Hematopoietic multipotent progenitor cell treated with erythropoietin and hydrocortisone succinate and interleukin-3 and kit ligand, for 6 days (in vitro differentiated cells): ENCODE results near the gene FANCL.
A peak's percentile ranks its signal among the peaks of the same experiment; 100 is the strongest.
"Not testable (repeated sequence)": the region's sequence is repeated elsewhere in the genome, so short reads cannot be mapped to it uniquely, and the experiment has no call there.

Experiments used
- DNase-seq: peaks from one replicate; pipeline ENCODE4 v3.0.0-alpha.2; 2015

The FANCL gene

GRCh38 chr2:58138396-58139030 is 102.6 kb downstream of the FANCL start:
- DNase-seq: no peak

DNA sequence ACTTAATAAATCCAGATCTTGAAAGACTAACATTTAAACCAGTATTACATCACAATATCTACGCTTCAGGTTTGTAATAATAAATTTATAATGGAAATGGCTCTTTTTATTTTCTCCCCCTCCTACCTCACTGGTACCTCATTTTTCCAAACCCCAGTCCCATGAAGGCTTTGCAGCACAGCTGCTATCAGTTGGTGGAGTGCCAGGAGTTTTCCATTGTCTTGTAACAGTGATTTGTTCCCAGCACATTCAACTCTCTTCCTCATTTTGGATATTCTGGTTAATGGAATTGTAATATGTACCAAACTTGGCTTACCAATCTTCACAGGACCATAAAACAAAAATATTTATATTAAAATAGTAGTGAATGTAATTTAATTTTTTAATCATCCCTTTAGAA is 103.3 kb downstream of the FANCL start:
- no peak for DNase-seq

- peak; percentile 33 for DNase-seq
Measured at GRCh38 chr2:58137221-58137620, 103.9 kb downstream of the FANCL start.

DNA sequence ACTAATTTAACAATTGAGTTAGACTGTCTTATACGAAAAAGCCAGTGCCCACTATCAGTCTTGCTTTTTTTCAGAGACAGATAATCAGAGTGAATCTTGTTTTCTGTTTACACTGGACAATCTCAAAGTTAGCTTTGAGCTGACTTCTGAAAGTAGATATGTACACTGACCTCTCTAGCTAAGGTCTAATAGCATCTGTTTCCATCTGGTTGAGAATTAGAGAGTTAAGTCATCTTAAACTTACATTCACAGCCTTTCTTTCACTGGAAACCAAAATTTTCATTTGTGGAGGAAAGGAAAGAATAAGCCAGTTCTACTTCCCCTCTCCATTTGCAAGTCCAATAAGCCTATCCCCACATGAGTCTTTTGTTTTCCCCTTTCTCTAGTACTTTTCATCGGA is 105.3 kb downstream of the FANCL start:
- no peak for DNase-seq

DNA sequence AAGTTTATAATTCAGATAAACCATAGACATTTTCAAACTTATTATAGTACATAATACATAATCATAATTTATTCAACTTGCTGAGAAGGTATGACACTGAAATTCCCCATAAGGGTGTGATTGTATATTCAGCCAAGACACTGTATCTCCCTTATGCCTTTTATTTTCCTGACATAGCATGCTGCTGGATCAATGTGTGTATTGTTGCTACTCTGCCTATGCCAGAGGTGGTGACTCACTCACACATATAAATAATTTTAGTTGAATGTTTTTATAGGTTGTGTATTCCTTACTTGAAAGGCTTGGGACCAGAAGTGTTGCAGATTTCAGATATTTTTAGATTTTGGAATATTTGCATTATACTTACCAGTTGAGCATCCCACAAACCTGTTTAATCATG is 107.7 kb downstream of the FANCL start:
- DNase-seq: no peak

DNA sequence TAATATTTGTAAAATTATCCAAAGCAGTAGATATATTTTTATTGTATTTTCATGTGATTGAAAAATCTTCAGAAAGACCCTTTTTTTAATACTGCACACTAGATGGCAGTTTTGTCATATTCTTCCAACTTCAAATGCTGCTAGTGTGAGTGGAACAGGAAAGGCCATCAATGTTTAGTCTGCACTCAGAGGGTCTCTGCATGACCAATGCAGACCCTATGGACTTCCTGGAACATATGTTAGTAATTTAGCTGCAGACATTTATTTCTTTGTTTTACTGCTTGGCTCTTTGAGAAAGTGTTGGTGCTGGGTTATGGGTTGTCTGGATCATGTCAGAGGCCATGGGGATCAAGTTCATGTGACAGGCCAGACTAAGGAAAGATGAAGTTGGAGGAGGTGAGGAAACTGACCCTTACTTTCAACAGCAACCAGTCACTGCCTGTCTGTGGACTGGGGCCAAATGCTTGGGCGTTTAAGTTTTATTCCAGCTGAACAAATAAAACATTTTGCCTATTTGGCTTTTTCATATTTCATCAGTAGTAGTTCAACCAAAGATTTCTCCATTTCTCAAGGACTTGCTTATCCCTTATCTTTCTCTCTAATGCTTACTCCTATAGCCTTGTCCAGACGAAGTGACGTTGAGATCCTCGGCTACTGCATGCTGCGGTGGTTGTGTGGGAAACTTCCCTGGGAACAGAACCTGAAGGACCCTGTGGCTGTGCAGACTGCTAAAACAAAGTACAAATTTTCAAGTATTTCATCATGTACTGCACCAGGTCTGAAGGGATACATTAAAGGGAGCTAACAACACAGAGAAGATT is 109.7 kb downstream of the FANCL start:
- DNase-seq: no peak

DNA sequence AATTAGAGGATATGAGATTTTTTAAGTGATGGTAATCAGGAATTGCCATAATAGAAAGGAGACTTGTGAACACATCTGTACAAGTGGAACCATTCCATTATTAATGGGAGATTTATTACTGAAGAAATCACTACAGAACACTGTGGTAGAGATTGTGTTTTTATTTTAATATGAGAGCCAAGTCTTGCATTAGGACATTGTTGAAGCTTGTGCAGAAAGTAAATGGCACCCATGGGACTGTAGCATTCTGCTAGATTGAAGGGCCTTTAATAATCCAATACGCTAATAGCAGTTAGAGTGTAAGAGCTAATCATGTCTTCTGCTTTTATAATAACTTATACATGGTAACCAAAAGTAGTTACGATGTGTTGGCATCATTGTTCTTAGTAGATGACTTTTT is 110.9 kb downstream of the FANCL start:
- DNase-seq: no peak

DNA sequence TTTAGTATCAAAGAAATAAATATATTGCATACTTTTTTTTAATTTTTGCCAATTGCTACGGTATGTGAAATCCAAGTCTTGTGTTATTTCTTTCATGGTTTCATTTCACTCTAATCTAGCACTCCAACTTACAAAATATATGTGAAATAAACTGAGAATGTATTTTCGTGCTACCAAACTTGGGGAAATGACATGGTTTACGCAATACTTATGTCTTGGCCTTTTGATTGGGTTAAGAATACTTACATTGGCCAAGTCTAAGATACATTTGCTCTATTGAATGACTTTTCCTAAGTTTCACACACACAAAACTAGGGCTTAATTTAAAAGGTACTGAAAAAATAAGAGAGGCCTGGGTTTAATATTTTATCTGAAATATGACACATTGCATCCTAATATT is 114.0 kb downstream of the FANCL start:
- no peak for DNase-seq

- DNase-seq: peak; percentile 52
Measured at GRCh38 chr2:58122540-58122939, 118.6 kb downstream of the FANCL start.

GRCh38 chr2:58122040-58122439 is 119.1 kb downstream of the FANCL start:
- no peak for DNase-seq

- DNase-seq: no peak
Measured at GRCh38 chr2:58120626-58121229, 120.4 kb downstream of the FANCL start.

DNA sequence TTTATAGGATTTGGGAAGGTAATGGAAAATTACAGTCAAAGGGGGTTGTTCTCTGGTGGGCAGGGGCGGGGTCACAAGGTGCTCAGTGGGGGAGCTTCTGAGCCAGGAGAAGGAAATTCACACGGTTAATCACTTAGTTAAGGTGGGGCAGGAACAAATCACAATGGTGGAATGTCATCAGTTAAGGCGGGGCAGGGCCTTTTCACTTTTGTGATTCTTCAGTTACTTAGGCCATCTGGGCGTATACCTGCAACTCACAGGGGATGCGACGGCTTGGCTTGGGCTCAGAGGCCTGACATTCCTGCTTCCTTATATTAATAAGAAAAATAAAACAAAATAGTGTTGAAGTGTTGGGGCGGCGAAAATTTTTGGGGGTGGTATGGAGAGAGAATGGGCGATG is 127.6 kb downstream of the FANCL start:
- DNase-seq: not testable (repeated sequence)

GRCh38 chr2:58110765-58111164 is 130.4 kb downstream of the FANCL start:
- peak; percentile 13 for DNase-seq

DNA sequence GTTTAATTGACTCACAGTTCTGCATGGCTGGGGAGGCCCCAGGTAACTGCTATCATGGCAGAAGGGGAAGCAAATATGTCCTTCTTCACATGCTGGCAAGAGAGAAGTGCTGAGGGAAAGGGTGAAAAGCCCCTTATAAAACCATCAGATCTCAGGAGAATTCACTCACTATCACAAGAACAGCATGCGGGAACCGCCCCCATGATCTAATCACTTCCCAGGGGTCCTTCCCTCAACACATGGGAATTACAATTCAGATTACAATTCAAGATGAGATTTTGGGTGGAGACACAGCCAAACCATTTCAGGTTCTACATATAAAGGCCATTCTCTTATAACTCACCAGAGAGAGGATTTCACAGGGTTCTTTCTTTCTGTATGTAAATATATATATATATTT is 131.6 kb downstream of the FANCL start:
- no peak for DNase-seq
